ENCODE data around the gene TOE1. TPM values are rescaled to one million over a fixed set of nuclear protein-coding genes. Genes with fewer than 3 reads are reported as not detected.

Gene TOE1
- polyA plus RNA-seq, 1 experiment: 19.4 TPM

DNA sequence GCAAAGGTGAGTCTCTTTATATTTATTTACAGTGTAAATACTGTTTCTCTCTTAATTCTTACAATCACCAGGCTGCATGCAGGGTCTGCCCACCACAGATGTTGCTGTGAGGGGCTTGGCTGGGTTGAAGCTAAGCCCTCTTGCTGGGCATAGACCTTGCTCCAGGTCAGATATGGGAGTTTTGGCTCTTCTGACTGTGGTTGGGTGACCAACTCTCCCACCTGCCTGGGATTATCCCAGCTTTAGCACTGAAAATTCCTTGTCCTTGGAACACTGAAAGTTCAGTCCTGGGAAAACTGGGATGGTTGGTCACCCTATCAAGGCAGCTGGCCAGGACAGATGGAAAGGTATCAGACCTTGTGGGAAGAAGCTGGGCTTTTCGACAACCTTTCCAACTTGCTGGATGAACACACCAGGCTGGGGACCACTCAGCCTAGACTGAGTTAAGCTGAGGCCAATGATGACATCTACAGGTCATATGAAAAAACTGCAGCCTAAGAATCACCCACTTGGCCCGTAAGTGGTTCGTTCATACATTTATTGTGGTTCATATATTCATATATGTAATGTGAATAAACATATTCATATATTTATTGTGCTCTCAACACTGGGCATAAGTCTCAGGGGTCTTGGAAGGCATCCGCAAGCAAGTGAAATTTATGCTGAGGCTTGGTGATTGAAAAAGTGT lies 39.8 kb upstream of the TOE1 start:
- TF ChIP-seq, protein P1, sequence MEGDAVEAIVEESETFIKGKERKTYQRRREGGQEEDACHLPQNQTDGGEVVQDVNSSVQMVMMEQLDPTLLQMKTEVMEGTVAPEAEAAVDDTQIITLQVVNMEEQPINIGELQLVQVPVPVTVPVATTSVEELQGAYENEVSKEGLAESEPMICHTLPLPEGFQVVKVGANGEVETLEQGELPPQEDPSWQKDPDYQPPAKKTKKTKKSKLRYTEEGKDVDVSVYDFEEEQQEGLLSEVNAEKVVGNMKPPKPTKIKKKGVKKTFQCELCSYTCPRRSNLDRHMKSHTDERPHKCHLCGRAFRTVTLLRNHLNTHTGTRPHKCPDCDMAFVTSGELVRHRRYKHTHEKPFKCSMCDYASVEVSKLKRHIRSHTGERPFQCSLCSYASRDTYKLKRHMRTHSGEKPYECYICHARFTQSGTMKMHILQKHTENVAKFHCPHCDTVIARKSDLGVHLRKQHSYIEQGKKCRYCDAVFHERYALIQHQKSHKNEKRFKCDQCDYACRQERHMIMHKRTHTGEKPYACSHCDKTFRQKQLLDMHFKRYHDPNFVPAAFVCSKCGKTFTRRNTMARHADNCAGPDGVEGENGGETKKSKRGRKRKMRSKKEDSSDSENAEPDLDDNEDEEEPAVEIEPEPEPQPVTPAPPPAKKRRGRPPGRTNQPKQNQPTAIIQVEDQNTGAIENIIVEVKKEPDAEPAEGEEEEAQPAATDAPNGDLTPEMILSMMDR (IDR thresholded peaks at IDR 0.05; ENCODE audit: insufficient read depth, low read depth, low read length): peak; percentile 75
- POLR2A ChIA-PET: no interaction called here
- no peaks in the 10 kb centered on the region for H3K36me3 ChIP-seq (ENCODE audit: control insufficient read depth, insufficient read depth, low read length)
- no peak for DNase-seq (ENCODE audit: low read depth)
- CTCF ChIA-PET: interaction anchor here (0.7 to 13.5 kb wide), 13 partner anchors 15 to 833 kb away, joined by 3 to 181 read pairs (median 4); partner anchors contain the start of genes HECTD3 and UROD
- no peaks in the 10 kb centered on the region for H3K27me3 ChIP-seq (ENCODE audit: control insufficient read depth, insufficient read depth, low read length)
- no peak overlapping the region for H3K4me3 ChIP-seq (ENCODE audit: low read depth, low read length)

DNA sequence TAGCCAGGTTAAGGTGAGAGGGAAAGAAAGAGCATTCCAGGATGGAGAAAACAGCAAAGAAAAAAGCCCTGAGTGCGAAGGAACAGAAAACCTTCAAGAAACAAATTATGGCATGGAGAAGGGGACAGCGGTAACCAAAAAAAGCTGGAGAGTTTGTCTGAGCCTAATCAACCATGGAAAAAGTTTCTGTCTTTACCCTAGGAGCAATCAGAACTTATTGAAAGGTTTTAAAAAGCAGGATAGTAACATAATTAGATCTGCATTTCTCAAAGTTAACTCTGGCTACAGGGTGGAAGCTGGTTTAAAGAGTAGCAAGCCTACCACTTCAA lies 39.3 kb upstream of the TOE1 start:
- ChIA-PET CTCF (interaction anchor here (0.9 to 13.5 kb wide), 8 partner anchors 15 to 508 kb away, joined by 3 to 181 read pairs (median 7); partner anchors contain the start of genes HECTD3 and UROD), POLR2A (no interaction called here)
- TF ChIP-seq, protein P1 (IDR thresholded peaks at IDR 0.05; ENCODE audit: insufficient read depth, low read depth, low read length): no peak
- Histone ChIP-seq H3K36me3 (ENCODE audit: control insufficient read depth, insufficient read depth, low read length) (no peaks in the 10 kb centered on the region), H3K27me3 (ENCODE audit: control insufficient read depth, insufficient read depth, low read length) (no peaks in the 10 kb centered on the region), H3K4me3 (ENCODE audit: low read depth, low read length) (no peak overlapping the region)
- no peak for DNase-seq (ENCODE audit: low read depth)

DNA sequence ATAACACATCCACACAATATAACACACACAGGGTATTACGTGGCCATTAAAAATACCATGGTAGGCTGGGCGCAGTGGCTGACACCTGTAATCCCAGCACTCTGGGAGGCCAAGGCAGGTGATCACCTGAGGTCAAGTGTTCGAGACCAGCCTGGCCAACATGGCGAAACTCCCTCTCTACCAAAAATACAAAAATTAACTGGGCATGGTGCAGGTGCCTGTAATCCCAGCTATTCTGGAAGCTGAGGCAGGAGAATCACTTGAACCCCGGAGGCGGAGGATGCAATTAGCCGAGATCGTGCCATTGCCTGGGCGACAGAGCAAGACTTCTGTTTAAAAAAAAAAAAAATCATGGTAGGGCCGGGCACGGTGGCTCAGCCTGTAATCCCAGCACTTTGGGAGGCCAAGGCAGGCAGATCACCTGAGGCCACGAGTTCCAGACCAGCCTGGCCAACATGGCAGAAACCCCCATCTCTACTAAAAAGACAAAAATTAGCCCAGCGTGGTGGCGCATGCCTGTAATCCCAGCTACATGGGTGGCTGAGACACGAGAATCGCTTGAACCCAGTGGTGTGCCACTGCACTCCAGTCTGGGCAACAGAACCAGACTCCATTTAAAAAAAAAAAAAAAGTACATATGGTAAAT lies 37.3 kb upstream of the TOE1 start:
- no peak for DNase-seq (ENCODE audit: low read depth)
- POLR2A ChIA-PET: interaction anchor here (0.6 kb wide), 1 partner anchor 571 kb away, joined by 3 read pairs; the partner anchor contains the start of gene RNU5D-1
- CTCF ChIA-PET: interaction anchor here (0.8 to 13.5 kb wide), 9 partner anchors 10 to 573 kb away, joined by 3 to 181 read pairs (median 3); partner anchors contain the start of genes HECTD3 and UROD
- Histone ChIP-seq H3K27me3 (ENCODE audit: control insufficient read depth, insufficient read depth, low read length) (no peaks in the 10 kb centered on the region), H3K36me3 (ENCODE audit: control insufficient read depth, insufficient read depth, low read length) (no peaks in the 10 kb centered on the region), H3K4me3 (ENCODE audit: low read depth, low read length) (peak overlapping the region; percentile 54)
- TF ChIP-seq, protein P1 (IDR thresholded peaks at IDR 0.05; ENCODE audit: insufficient read depth, low read depth, low read length): no peak

DNA sequence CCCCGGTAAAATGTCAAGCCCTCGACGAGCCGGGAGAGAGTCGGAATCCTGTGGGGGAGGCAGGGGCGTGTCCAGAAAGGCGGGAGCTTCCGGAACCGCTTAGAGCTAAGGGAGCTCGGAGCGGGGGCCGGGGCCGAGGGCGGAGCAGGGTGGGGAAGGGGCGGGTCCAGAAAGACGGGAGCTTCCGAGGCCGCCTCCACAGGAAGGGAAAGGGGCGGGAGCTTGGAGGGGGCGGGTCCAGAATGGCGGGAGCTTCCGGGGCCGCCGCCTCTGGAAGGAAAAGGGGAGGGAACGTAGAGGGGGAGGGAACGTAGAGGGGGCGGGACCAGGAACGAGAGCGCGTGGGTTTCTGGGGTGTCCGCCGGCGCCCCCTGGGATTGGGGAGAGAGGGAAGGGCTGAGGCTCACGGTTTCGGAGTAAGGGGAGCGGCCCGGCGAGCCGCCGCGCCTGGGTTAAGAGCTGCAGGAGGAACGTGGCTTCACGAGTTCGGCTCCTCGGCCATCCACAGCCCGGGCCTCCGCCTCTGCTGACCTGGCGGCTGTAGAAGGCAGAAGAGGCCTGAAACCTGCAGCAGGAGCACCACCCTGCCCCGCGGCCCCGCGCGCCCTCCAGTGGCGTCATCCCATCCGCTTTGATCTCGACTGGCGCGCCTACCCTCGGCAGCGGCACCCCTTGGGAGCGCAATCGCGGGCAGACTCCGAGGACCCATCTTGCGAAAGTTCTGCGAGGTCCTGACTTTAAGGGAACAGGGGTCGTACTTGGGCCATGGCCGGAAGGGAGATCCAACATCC lies 36.3 kb upstream of the TOE1 start:
- no peaks in the 10 kb centered on the region for H3K36me3 ChIP-seq (ENCODE audit: control insufficient read depth, insufficient read depth, low read length)
- peak; percentile 90 for DNase-seq (ENCODE audit: low read depth)
- no peaks in the 10 kb centered on the region for H3K27me3 ChIP-seq (ENCODE audit: control insufficient read depth, insufficient read depth, low read length)
- ChIA-PET CTCF (interaction anchor here (0.7 to 13.5 kb wide), 13 partner anchors 23 to 574 kb away, joined by 3 to 181 read pairs (median 3); partner anchors contain the start of genes EIF2B3, HECTD3, HPDL and UROD), POLR2A (interaction anchor here (0.5 to 1.0 kb wide), 14 partner anchors 37 to 1796 kb away, joined by 3 to 15 read pairs (median 4); partner anchors contain the start of genes HECTD3 and UROD)
- H3K4me3 ChIP-seq (ENCODE audit: low read depth, low read length): peak overlapping the region; percentile 70
- TF ChIP-seq, protein P1 (IDR thresholded peaks at IDR 0.05; ENCODE audit: insufficient read depth, low read depth, low read length): peak; percentile 73

Data from BJ (cell line).